Transverse colon (tissue), 4 donors: ENCODE data around the gene TNFSF13. TPM values are rescaled to one million over a fixed set of nuclear protein-coding genes. Genes with fewer than 3 reads are reported as not detected.
"Not testable (repeated sequence)": the region's sequence is repeated elsewhere in the genome, so short reads cannot be mapped to it uniquely, and the experiment has no call there.

Experiments
- DNase-seq: peaks from one replicate; pipeline ENCODE4 v3.0.0-alpha.2; 2019
- H3K27ac ChIP-seq, 4 donors: fragments of 200-600 bp; sonication (generic); 2 replicates each; pipeline ENCODE4 v1.5.1; 2016 to 2018; ENCODE audit warnings: inconsistent platforms in 4 of 4
- H3K27me3 ChIP-seq: fragments of 200-600 bp; sonication (generic); 2 replicates; pipeline ENCODE4 v1.5.1; 2017; ENCODE audit warnings: inconsistent platforms
- H3K36me3 ChIP-seq, 4 donors: fragments of 200-600 bp; sonication (generic); 2 replicates each; pipeline ENCODE4 v1.5.1; 2017 to 2019; ENCODE audit warnings: inconsistent platforms in 4 of 4
- H3K4me1 ChIP-seq, 4 donors: fragments of 200-600 bp; sonication (generic); 2 replicates each; pipeline ENCODE4 v1.5.1; 2017 to 2020; ENCODE audit warnings: inconsistent platforms in 4 of 4
- H3K4me3 ChIP-seq, 4 donors: fragments of 200-600 bp; sonication (generic); 1 replicate in 1 of 4; 2 replicates in 3 of 4; pipeline versions ENCODE4 v1.5.1 to v1.6.1; 2017 to 2019; ENCODE audit warnings: inconsistent platforms in 4 of 4
- H3K9me3 ChIP-seq, 2 donors: fragments of 200-600 bp; sonication (generic); 2 replicates each; pipeline ENCODE4 v1.5.1; 2017 to 2019; ENCODE audit warnings: inconsistent platforms in 2 of 2
- CTCF ChIP-seq, 5 experiments: fragments of 200-600 bp in 3 of 5; fragments of 450-650 bp in 2 of 5; sonication (generic) in 3 of 5; IDR thresholded peaks; 1 replicate in 2 of 5; 2 replicates in 3 of 5; pipeline ENCODE4 v1.5.1; 2016 to 2017; ENCODE audit warnings: antibody characterized with exemption in 5 of 5, inconsistent platforms in 3 of 5, mild to moderate bottlenecking in 2 of 5, moderate library complexity in 1 of 5
- EP300 ChIP-seq: sonication (generic); formaldehyde crosslinking; IDR thresholded peaks from one replicate; pipeline ENCODE4 v1.6.1; 2017; ENCODE audit warnings: antibody characterized with exemption, low read depth
- POLR2A ChIP-seq: fragments of 450-650 bp; IDR thresholded peaks from one replicate; pipeline ENCODE4 v1.6.1; 2016; ENCODE audit warnings: antibody characterized with exemption, mild to moderate bottlenecking, moderate library complexity
- POLR2AphosphoS5 ChIP-seq, 3 donors: sonication (generic); formaldehyde crosslinking; IDR thresholded peaks; one replicate each; pipeline ENCODE4 v1.6.1; 2016; ENCODE audit warnings: antibody characterized with exemption in 3 of 3
- WGBS, 2 donors: methylation state at CpG; one replicate each; pipeline ENCODE4 v1.1.5; 2018; ENCODE audit warnings: low coverage in 1 of 2; 5-methylcytosine and 5-hydroxymethylcytosine counted together
- in situ Hi-C, 4 donors: fragments of 200-750 bp; cut with MboI; loops; one replicate each; pipeline versions ENCODE4 v1.15.0 to v1.15.1; 2017; ENCODE audit warnings: low sequenced_read_pairs in 3 of 4, low pct_ligation_motif_present in 1 of 4, low pct_unique_long_range_greater_than_20kb in 1 of 4
- intact Hi-C: fragments of 100-400 bp; cut with DNase I; formaldehyde crosslinking; loops from one replicate; pipeline ENCODE4 v1.15.1; 2023; ENCODE audit warnings: low total_unique reads
- small RNA-seq, 4 donors: library from RNA; depleted of rRNA; stranded (forward); fragments of <200 nt; gene quantifications; one replicate each; pipeline ENCODE3, GENCODE V24; 2016
- total RNA-seq, 4 donors: library from RNA; depleted of rRNA; stranded (reverse); fragments of >200 nt; gene quantifications; one replicate each; pipeline ENCODE4 v1.1.0, GENCODE V29; 2016

Gene TNFSF13
- total RNA-seq, 4 donors from 2014 or later = 19.7 to 94.3 (median 59.8) TPM

- H3K36me3 ChIP-seq = peaks cover 0 to 56% (median 27%) of the 10 kb centered on the region in 4 donors
- H3K27me3 ChIP-seq = no peaks in the 10 kb centered on the region
- intact Hi-C loops (no loop called here), in situ Hi-C loops (no loop called here)
- H3K27ac ChIP-seq = no peak overlapping the region
- 93% methylated on average over 23 of the region's 23 CpGs; no CpG with 5 or more reads in 1 of the 2 donors for WGBS, 2 donors
- no peak overlapping the region for H3K4me3 ChIP-seq
- TF ChIP-seq POLR2AphosphoS5 (IDR thresholded peaks at IDR 0.05) (no peak), CTCF (IDR thresholded peaks at IDR 0.05) (no peak), POLR2A (no peak), EP300 (no peak)
- DNase-seq = no peak
- H3K4me1 ChIP-seq = peaks cover 0 to 28% (median 17%) of the 10 kb centered on the region in 4 donors
- H3K9me3 ChIP-seq = no peaks in the 10 kb centered on the region
These were observed 34.0 kb downstream of the TNFSF13 start for GRCh38 chr17:7592422-7593021.

- no peak overlapping the region for H3K4me3 ChIP-seq
- no peak overlapping the region for H3K27ac ChIP-seq
- no peak for TF ChIP-seq POLR2AphosphoS5 (IDR thresholded peaks at IDR 0.05)
- TF ChIP-seq POLR2A = no peak
- peaks cover 0 to 22% (median 13%) of the 10 kb centered on the region in 4 donors for H3K4me1 ChIP-seq
- no peaks in the 10 kb centered on the region for H3K9me3 ChIP-seq
- peaks cover 0 to 59% (median 29%) of the 10 kb centered on the region in 4 donors for H3K36me3 ChIP-seq
- in situ Hi-C loops = no loop called here
- intact Hi-C loops = no loop called here
- WGBS, 2 donors = 84 to 88% methylated on average over 6 to 12 of the region's 12 CpGs
- no peaks in the 10 kb centered on the region for H3K27me3 ChIP-seq
- DNase-seq = no peak
These were observed 34.7 kb downstream of the TNFSF13 start for GRCh38 chr17:7593296-7593695.

GRCh38 chr17:7597561-7597960, 39.0 kb downstream of the TNFSF13 start:
- H3K4me3 ChIP-seq, DNase-seq, H3K4me1 ChIP-seq, H3K9me3 ChIP-seq, H3K27me3 ChIP-seq, intact Hi-C loops, in situ Hi-C loops: not testable (repeated sequence)
- H3K27ac ChIP-seq = peak overlapping the region in 3 of 4 donors; percentile 10 to 38 (median 34)
- WGBS, 2 donors = 54% methylated on average over 5 of the region's 5 CpGs; no CpG with 5 or more reads in 1 of the 2 donors
- peaks cover 0 to 90% (median 41%) of the 10 kb centered on the region in 4 donors for H3K36me3 ChIP-seq

DNA sequence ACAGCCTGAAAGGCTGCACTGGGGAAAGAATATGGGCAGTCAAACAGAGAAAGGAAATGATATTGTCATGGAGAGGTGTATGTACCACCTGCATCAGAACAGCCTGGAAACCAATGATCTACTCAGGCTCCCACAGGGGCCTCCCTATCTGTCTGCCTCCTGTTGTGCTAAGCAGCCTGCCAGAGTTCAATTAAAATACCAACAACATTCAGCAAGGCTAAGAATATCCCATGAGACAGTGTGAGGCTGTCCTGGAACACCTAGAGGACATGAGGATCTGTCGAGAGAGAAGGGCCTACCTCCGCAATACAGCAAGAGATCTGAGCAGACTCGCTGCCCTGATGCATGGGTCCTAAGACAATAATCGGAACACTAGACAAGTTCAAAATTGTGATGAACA, 47.7 kb downstream of the TNFSF13 start:
- in situ Hi-C loops (no loop called here), intact Hi-C loops (no loop called here)
- Histone ChIP-seq H3K27me3 (no peaks in the 10 kb centered on the region), H3K36me3 (peaks cover 0 to 40% (median 16%) of the 10 kb centered on the region in 4 donors), H3K27ac (no peak overlapping the region), H3K4me1 (peaks cover 0 to 6% (median 0%) of the 10 kb centered on the region in 4 donors), H3K9me3 (no peaks in the 10 kb centered on the region), H3K4me3 (no peak overlapping the region)
- TF ChIP-seq POLR2AphosphoS5 (IDR thresholded peaks at IDR 0.05) = no peak
- TF ChIP-seq CTCF (IDR thresholded peaks at IDR 0.05) = no peak
- no peak for TF ChIP-seq POLR2A
- TF ChIP-seq EP300 = no peak
- DNase-seq = no peak
- WGBS, 2 donors = 93% methylated on average over 4 of the region's 4 CpGs; no CpG with 5 or more reads in 1 of the 2 donors

GRCh38 chr17:7610641-7611040, 52.1 kb downstream of the TNFSF13 start:
- in situ Hi-C loops = no loop called here
- H3K36me3 ChIP-seq = peaks cover 0 to 1% (median 0%) of the 10 kb centered on the region in 4 donors
- no peak for DNase-seq
- no peak overlapping the region for H3K27ac ChIP-seq
- peaks cover 16 to 32% (median 27%) of the 10 kb centered on the region in 4 donors for H3K4me1 ChIP-seq
- no peak overlapping the region for H3K4me3 ChIP-seq
- H3K27me3 ChIP-seq = no peaks in the 10 kb centered on the region
- intact Hi-C loops = no loop called here
- WGBS, 2 donors = 98 to 100% methylated on average over 1 to 2 of the region's 2 CpGs
- TF ChIP-seq EP300 = no peak
- no peak for TF ChIP-seq POLR2AphosphoS5 (IDR thresholded peaks at IDR 0.05)
- H3K9me3 ChIP-seq = no peaks in the 10 kb centered on the region

Small RNA genes lying within 50 kb of the gene (small RNA-seq; reads per million reads assigned to genes)
- gene CD68 (0 reads per million in 4 donors), gene RF00019 (0 reads per million in 4 donors), gene SNORA48 (0 reads per million in 4 donors), gene SNORD10 (0 reads per million in 4 donors)

Other genes starting within 250 kb of the TNFSF13 start
- gene GPS2, start 243.4 kb upstream of the TNFSF13 start, total RNA-seq = 100 to 1,000 TPM in 3 of 4 donors, 10 to 100 TPM in 1; 96.5 to 578 (median 150) TPM
- gene NEURL4, start 229.4 kb upstream of the TNFSF13 start, total RNA-seq = 100 to 1,000 TPM in 1 of 4 donors, 10 to 100 TPM in 3; 27.8 to 109 (median 35.0) TPM
- 10 to 100 TPM in 2 of 4 donors, 1 to 10 TPM in 2; 4.8 to 21.0 (median 10.0) TPM for gene ACAP1, start 222.2 kb upstream of the TNFSF13 start, total RNA-seq
- 10 to 100 TPM in 1 of 4 donors, 1 to 10 TPM in 3; 1.2 to 10.8 (median 7.8) TPM for gene KCTD11, start 206.6 kb upstream of the TNFSF13 start, total RNA-seq
- not detected for gene TMEM95, start 203.6 kb upstream of the TNFSF13 start, total RNA-seq
- 100 to 1,000 TPM in 1 of 4 donors, 10 to 100 TPM in 3; 38.9 to 110 (median 53.2) TPM for gene TNK1, start 177.7 kb upstream of the TNFSF13 start, total RNA-seq
- gene PLSCR3, start 164.2 kb upstream of the TNFSF13 start, total RNA-seq = 10 to 100 TPM; 13.2 to 32.4 (median 18.4) TPM
- gene TMEM256, start 154.7 kb upstream of the TNFSF13 start, total RNA-seq = 100 to 1,000 TPM in 2 of 4 donors, 10 to 100 TPM in 1, 1 to 10 TPM in 1; 10.0 to 129 (median 85.6) TPM
- gene NLGN2, start 150.9 kb upstream of the TNFSF13 start, total RNA-seq = 10 to 100 TPM in 1 of 4 donors, 1 to 10 TPM in 3; 2.2 to 12.3 (median 3.9) TPM
- not detected for gene SPEM1, start 138.4 kb upstream of the TNFSF13 start, total RNA-seq
- gene SPEM2, start 133.1 kb upstream of the TNFSF13 start, total RNA-seq = not detected
- not detected for gene SPEM3, start 129.9 kb upstream of the TNFSF13 start, total RNA-seq
- 10 to 100 TPM in 3 of 4 donors, 1 to 10 TPM in 1; 8.8 to 26.1 (median 16.3) TPM for gene TMEM102, start 123.3 kb upstream of the TNFSF13 start, total RNA-seq
- gene FGF11, start 119.2 kb upstream of the TNFSF13 start, total RNA-seq = 1 to 10 TPM in 3 of 4 donors, not detected in 1; 1.6 to 2.4 (median 1.9) TPM
- gene CHRNB1, start 113.7 kb upstream of the TNFSF13 start, total RNA-seq = 10 to 100 TPM in 1 of 4 donors, 1 to 10 TPM in 2, not detected in 1; 5.8 to 10.3 (median 8.9) TPM
- gene ZBTB4, start 79.1 kb upstream of the TNFSF13 start, total RNA-seq = 10 to 100 TPM; 18.3 to 48.6 (median 23.2) TPM
- gene SLC35G6, start 77.3 kb upstream of the TNFSF13 start, total RNA-seq = not detected
- 100 to 1,000 TPM in 3 of 4 donors, 10 to 100 TPM in 1; 91.3 to 321 (median 127) TPM for gene POLR2A, start 74.4 kb upstream of the TNFSF13 start, total RNA-seq
- gene TNFSF12, start 9.7 kb upstream of the TNFSF13 start, total RNA-seq = 10 to 100 TPM; 20.8 to 53.1 (median 31.5) TPM
- 100 to 1,000 TPM in 1 of 4 donors, 10 to 100 TPM in 3; 37.0 to 159 (median 45.2) TPM for gene SENP3, start 3.2 kb downstream of the TNFSF13 start, total RNA-seq
- 100 to 1,000 TPM in 1 of 4 donors, 10 to 100 TPM in 2, 1 to 10 TPM in 1; 3.8 to 102 (median 35.1) TPM for gene CD68, start 20.9 kb downstream of the TNFSF13 start, total RNA-seq
- gene MPDU1, start 25.1 kb downstream of the TNFSF13 start, total RNA-seq = 100 to 1,000 TPM in 3 of 4 donors, 10 to 100 TPM in 1; 97.9 to 312 (median 157) TPM
- 1 to 10 TPM in 2 of 4 donors, not detected in 2; 2.3 to 4.3 TPM for gene SOX15, start 31.3 kb downstream of the TNFSF13 start, total RNA-seq
- 10 to 100 TPM; 11.7 to 25.4 (median 22.4) TPM for gene FXR2, start 56.1 kb downstream of the TNFSF13 start, total RNA-seq
- gene SAT2, start 69.1 kb downstream of the TNFSF13 start, total RNA-seq = 100 to 1,000 TPM in 1 of 4 donors, 10 to 100 TPM in 3; 21.7 to 106 (median 67.7) TPM
- under 1 TPM in 2 of 4 donors, not detected in 2; 0.32 to 0.41 TPM for gene SHBG, start 71.4 kb downstream of the TNFSF13 start, total RNA-seq
- gene ATP1B2, start 92.2 kb downstream of the TNFSF13 start, total RNA-seq = 10 to 100 TPM in 1 of 4 donors, 1 to 10 TPM in 1, under 1 TPM in 2; 0.40 to 20.6 (median 2.3) TPM
- 10 to 100 TPM; 27.9 to 49.7 (median 31.7) TPM for gene TP53, start 128.7 kb downstream of the TNFSF13 start, total RNA-seq
- gene WRAP53, start 129.7 kb downstream of the TNFSF13 start, total RNA-seq = 10 to 100 TPM in 1 of 4 donors, 1 to 10 TPM in 3; 3.7 to 33.0 (median 6.0) TPM
- under 1 TPM in 2 of 4 donors, not detected in 2; 0.32 to 0.41 TPM for gene EFNB3, start 146.5 kb downstream of the TNFSF13 start, total RNA-seq
- under 1 TPM; under 0.01 to 0.55 (median 0.18) TPM for gene DNAH2, start 159.0 kb downstream of the TNFSF13 start, total RNA-seq